ENCODE measurements around the gene SCFD2. TPM values are rescaled to one million over a fixed set of nuclear protein-coding genes. Genes with fewer than 3 reads are reported as not detected.

Gene SCFD2
- total RNA-seq, 2 donors from 2014 or later = 19.3 to 26.7 TPM

DNA sequence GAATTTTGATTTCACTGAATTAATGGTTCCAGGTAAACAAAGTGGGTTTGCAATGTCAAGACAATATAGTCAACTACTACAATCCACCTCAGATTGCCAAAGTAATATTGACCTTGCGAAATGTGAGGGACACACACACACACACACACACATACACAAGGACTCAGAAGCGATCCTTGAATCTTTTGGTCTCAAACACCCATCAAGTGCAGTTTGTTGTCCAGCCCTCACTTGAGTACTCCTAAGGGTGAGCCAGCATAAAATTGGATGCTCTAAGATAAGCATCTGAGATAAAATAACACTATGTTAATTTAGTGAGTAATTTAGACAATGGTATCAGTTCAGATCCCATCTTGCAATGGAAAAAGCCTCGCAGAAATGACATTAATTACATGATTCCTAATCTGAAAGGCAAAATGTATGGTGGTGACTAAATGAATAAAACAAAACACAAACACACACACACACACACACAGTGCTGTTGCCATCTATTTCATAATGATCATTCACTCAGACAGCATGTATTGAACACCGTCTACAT is 401.2 kb downstream of the SCFD2 start:
- DNase-seq = no peak
- ATAC-seq = no peak
- no peak overlapping the region for H3K4me3 Mint-ChIP-seq
- peaks cover 2% of the 10 kb centered on the region for H3K36me3 Mint-ChIP-seq (ENCODE audit: low read depth)
- no peaks in the 10 kb centered on the region for H3K4me1 Mint-ChIP-seq
- no peak overlapping the region for H3K27ac Mint-ChIP-seq
- no peaks in the 10 kb centered on the region for H3K27me3 Mint-ChIP-seq
- no peaks in the 10 kb centered on the region for H3K9me3 ChIP-seq (ENCODE audit: control insufficient read depth, low read length, poor library complexity, severe bottlenecking)

DNA sequence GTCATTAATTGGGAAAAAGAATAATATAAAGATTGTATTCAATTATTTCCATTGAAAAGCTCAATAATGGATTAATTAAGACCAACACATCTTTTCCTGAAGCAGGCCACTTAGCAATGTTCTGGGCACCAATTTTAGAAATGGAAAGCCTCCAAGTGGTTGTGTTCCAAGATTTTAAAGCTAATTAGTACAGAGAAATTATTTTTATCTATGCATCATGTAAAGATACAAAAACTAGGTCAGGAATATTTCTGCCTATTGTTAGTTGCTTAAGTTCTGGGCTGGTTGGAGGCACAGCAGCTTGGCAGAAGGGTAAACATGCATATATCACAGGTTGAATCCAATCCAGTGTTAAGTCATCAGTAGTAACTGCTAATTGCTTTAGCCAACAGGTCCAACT is 401.9 kb downstream of the SCFD2 start:
- H3K4me3 Mint-ChIP-seq = no peak overlapping the region
- H3K9me3 ChIP-seq (ENCODE audit: control insufficient read depth, low read length, poor library complexity, severe bottlenecking) = no peaks in the 10 kb centered on the region
- H3K27ac Mint-ChIP-seq = no peak overlapping the region
- no peak for ATAC-seq
- no peak for DNase-seq
- H3K27me3 Mint-ChIP-seq = no peaks in the 10 kb centered on the region
- no peaks in the 10 kb centered on the region for H3K4me1 Mint-ChIP-seq
- peaks cover 2% of the 10 kb centered on the region for H3K36me3 Mint-ChIP-seq (ENCODE audit: low read depth)

DNA sequence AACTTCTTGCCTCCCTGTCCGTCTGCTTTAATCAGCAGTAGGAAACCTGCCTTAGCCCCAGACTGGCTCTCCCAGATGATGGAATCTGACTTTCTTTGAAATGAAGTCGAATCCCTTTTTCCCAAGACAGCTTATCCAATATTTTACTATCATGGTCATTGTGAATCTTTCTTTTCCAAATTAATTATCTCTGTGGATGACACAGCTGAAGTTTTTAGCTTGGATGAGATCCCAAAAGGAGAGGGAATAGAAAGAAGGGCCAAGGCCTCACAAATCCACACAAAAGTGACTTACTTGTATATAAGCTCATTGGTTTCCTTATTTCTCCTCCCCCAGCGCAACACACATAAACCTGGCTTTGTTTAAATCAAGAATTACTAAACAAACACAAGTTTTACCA is 403.1 kb downstream of the SCFD2 start:
- H3K4me3 Mint-ChIP-seq = no peak overlapping the region
- no peaks in the 10 kb centered on the region for H3K4me1 Mint-ChIP-seq
- H3K27ac Mint-ChIP-seq = no peak overlapping the region
- no peaks in the 10 kb centered on the region for H3K36me3 Mint-ChIP-seq (ENCODE audit: low read depth)
- H3K9me3 ChIP-seq (ENCODE audit: control insufficient read depth, low read length, poor library complexity, severe bottlenecking) = no peaks in the 10 kb centered on the region
- H3K27me3 Mint-ChIP-seq = no peaks in the 10 kb centered on the region
- ATAC-seq (no peak), DNase-seq (no peak)

DNA sequence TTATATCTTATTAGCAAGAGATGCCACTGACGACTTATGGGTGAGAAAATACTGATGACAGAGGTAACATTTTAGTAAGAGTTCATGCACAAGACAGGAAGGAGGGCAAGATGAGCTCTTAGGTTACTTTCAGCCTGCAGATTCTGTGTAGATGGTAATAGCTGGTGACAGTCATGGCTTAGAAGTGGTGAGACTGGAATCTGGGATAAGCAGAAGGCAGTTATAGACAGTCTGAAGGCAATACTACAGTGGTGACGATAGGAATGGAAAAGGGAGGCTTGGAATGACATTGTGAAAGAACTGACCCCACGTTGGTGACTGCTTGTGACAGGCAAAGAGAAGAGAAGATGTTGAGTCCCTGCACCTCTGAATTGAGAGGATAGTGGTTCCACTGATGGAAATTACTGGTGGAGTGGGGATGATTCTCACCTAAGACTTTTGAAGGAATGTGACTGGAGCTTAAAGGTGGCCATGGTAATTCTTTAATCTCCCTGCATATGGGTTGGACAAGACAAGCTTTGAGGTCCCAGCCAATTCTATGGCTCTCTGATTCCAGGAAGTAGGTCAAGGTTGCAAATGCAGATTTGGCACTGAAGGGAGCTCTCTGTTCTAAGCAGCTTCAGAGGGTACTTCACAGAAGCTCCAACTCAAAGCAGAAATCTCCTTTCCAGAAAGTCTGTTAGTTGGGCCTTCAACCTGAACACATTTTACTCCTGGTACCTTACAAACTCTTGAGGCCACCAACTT is 404.0 kb downstream of the SCFD2 start:
- H3K27ac Mint-ChIP-seq = no peak overlapping the region
- ATAC-seq (no peak), DNase-seq (no peak)
- no peak overlapping the region for H3K4me3 Mint-ChIP-seq
- H3K27me3 Mint-ChIP-seq = no peaks in the 10 kb centered on the region
- no peaks in the 10 kb centered on the region for H3K36me3 Mint-ChIP-seq (ENCODE audit: low read depth)
- no peaks in the 10 kb centered on the region for H3K9me3 ChIP-seq (ENCODE audit: control insufficient read depth, low read length, poor library complexity, severe bottlenecking)
- no peaks in the 10 kb centered on the region for H3K4me1 Mint-ChIP-seq

DNA sequence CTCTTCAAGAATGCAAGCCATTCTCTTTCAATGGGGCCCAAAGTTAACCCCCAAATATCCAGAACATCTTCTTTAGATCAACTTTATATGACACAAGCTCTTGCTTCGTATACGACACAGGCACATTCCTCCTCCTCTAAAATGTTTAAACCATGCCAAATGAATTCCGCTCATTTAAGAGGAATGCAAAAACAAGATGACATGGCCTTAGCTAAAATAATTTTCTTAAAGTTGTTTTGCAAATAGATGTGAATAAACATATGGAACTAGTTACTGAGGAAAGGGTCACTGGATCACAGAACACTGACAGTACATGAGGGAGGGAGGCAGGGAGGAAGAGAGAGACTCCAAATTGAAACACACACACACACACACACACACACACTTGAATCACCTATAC is 406.3 kb downstream of the SCFD2 start:
- H3K9me3 ChIP-seq (ENCODE audit: control insufficient read depth, low read length, poor library complexity, severe bottlenecking) = no peaks in the 10 kb centered on the region
- H3K36me3 Mint-ChIP-seq (ENCODE audit: low read depth) = no peaks in the 10 kb centered on the region
- no peak for ATAC-seq
- no peaks in the 10 kb centered on the region for H3K4me1 Mint-ChIP-seq
- no peak overlapping the region for H3K27ac Mint-ChIP-seq
- no peak for DNase-seq
- no peaks in the 10 kb centered on the region for H3K27me3 Mint-ChIP-seq
- no peak overlapping the region for H3K4me3 Mint-ChIP-seq

DNA sequence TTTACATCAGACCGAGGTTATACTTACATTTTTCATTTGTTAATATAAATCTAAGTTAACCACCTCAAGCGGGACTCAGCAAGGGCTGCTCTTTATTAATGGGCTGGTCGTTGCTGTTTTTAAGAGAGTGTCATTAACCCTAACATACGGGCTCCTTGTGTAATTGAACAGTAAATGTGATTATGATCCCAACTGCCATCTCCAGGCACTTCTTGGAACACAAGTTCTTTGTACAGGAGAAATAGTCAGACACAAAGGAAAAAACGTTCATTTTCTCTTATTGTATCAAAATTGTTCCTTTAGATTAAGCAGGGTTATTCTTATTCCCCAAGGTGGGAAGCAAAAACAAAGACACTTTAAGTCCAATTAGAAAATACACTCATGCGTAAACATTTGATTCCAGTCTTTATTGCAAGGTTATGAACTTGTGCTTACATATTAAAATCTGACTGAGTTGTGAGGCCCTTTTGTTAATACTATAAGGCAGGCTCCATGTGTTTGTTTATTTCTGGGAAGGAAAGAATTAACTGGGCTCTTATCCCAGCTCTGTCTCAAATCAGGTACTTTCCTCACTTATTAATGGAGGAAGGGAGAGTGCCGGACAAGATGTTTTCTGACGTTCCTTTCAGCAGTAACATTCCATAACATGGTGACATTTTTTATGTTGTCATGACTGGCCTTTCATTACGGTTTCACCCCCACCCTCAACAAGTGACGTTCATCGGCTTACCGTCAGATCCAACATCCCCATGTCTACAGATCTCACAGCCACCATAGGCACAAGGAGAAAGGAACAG is 407.8 kb downstream of the SCFD2 start:
- no peaks in the 10 kb centered on the region for H3K9me3 ChIP-seq (ENCODE audit: control insufficient read depth, low read length, poor library complexity, severe bottlenecking)
- H3K36me3 Mint-ChIP-seq (ENCODE audit: low read depth) = no peaks in the 10 kb centered on the region
- H3K4me3 Mint-ChIP-seq = no peak overlapping the region
- H3K27ac Mint-ChIP-seq = no peak overlapping the region
- H3K4me1 Mint-ChIP-seq = no peaks in the 10 kb centered on the region
- H3K27me3 Mint-ChIP-seq = no peaks in the 10 kb centered on the region
- ATAC-seq (no peak), DNase-seq (no peak)

DNA sequence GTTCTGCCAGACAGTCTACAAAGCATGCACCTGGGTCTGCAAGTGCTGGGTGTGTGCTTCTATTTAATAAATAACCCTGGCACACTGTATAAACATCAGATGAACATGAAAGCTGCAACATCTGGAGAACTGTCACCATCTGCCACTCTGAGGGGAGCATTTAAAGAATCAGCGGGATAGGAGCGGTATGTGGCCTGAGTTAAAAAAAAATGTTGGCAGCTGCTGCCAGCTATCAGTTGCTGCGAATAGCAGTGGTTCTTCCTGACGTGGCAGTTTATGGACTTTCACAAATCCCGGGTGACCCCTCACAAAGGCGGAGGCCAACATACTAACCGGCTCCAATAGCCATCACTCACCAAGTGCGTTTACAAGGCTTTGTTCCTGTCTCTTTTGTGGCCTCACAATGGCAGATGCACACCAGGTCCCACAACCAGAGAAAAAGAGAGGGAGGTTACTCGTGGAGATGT is 408.6 kb downstream of the SCFD2 start:
- Mint-ChIP-seq H3K36me3 (ENCODE audit: low read depth) (no peaks in the 10 kb centered on the region), H3K4me3 (no peak overlapping the region), H3K27ac (no peak overlapping the region), H3K27me3 (no peaks in the 10 kb centered on the region), H3K4me1 (no peaks in the 10 kb centered on the region)
- DNase-seq (no peak), ATAC-seq (no peak)
- no peaks in the 10 kb centered on the region for H3K9me3 ChIP-seq (ENCODE audit: control insufficient read depth, low read length, poor library complexity, severe bottlenecking)

DNA sequence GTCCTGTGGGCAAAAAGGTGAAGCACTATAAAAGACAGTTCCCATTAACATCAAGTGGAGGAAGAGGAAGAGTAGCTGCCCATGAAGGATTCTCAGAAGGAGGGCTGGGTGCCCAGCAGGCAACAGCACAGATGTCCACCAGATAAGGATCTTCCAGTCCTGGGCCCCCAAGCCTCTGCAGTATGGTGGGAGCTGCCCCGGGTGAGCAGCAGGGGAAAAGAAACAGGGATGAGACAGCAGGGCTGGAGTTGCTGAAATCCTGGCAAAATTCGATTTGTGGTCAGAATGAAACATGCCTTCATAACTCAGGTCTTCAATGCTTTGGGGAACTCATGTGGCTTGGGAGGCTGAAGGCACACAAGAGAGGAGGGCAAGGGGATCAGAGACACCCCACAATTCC is 409.2 kb downstream of the SCFD2 start:
- Mint-ChIP-seq H3K27me3 (no peaks in the 10 kb centered on the region), H3K27ac (no peak overlapping the region), H3K4me1 (no peaks in the 10 kb centered on the region), H3K4me3 (no peak overlapping the region), H3K36me3 (ENCODE audit: low read depth) (no peaks in the 10 kb centered on the region)
- ATAC-seq (no peak), DNase-seq (no peak)
- H3K9me3 ChIP-seq (ENCODE audit: control insufficient read depth, low read length, poor library complexity, severe bottlenecking) = no peaks in the 10 kb centered on the region

DNA sequence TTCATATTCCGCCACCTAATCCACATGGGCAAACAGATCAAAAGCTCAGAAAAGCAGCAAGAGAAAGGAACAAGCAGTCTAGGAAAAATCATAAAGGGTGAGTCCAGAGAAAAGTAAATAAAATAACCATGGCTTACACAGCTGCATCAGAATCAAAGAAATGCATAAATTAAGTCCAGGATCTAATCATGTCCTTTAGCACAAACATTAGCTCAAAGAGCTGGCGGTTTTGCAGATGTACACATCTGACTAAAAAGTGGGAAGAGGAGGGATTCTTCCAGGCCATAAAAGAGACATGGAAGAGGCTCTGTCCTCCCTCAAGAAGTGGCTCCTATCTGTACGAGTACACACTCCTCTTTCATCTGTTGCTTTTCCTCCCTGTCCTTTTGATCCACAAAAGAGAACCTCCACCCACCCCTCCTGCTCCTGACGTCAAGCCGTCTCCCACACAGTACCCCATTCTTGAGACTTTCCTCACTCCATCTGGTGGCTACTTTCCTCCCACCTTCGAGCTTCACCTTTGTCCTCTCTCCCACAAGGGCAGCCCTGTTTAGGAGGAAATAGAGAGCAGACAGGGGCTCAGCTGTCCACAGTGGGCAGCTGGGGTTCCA is 411.2 kb downstream of the SCFD2 start:
- no peaks in the 10 kb centered on the region for H3K4me1 Mint-ChIP-seq
- H3K36me3 Mint-ChIP-seq (ENCODE audit: low read depth) = no peaks in the 10 kb centered on the region
- no peaks in the 10 kb centered on the region for H3K27me3 Mint-ChIP-seq
- no peak overlapping the region for H3K27ac Mint-ChIP-seq
- no peak for ATAC-seq
- no peaks in the 10 kb centered on the region for H3K9me3 ChIP-seq (ENCODE audit: control insufficient read depth, low read length, poor library complexity, severe bottlenecking)
- DNase-seq = no peak
- H3K4me3 Mint-ChIP-seq = no peak overlapping the region

DNA sequence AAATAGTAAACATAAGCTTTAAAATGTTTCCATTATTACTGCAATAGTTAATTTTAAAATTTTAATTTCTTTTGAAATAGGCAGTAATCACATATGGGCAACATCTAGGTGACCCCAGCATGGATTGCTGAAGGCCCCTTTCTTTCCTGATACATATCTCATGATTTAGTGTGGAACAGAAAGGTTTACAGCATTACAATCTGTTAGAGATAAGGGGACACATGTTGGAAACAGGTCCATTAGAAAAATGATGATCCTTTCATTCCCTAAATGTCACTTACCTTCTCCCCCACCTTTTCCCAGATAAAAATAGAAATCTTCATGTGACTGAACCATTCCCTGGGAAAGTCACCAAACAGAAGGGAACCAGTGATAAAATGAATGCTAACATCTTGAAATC is 413.3 kb downstream of the SCFD2 start:
- no peak for ATAC-seq
- H3K4me1 Mint-ChIP-seq = no peaks in the 10 kb centered on the region
- H3K27ac Mint-ChIP-seq = no peak overlapping the region
- no peaks in the 10 kb centered on the region for H3K36me3 Mint-ChIP-seq (ENCODE audit: low read depth)
- no peaks in the 10 kb centered on the region for H3K9me3 ChIP-seq (ENCODE audit: control insufficient read depth, low read length, poor library complexity, severe bottlenecking)
- no peak for DNase-seq
- H3K27me3 Mint-ChIP-seq = no peaks in the 10 kb centered on the region
- no peak overlapping the region for H3K4me3 Mint-ChIP-seq

DNA sequence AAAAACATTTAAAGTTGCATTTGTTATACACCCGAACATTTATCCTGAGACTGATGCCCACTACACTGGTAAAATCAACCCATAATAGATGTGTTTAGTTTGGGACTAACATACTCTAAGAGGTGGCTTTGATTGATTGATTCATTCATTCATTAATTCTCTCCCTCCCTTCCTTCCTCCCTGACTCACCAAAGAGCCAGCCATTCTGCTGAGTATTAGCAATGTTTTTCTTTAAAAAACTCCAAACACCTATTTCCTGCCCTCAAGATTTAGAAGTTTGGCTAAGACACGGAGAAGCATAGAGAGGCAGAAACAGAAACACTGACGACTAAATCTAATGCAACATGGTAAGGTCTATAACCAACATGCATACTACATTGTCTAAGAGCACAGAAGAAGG is 414.8 kb downstream of the SCFD2 start:
- H3K4me3 Mint-ChIP-seq = no peak overlapping the region
- H3K36me3 Mint-ChIP-seq (ENCODE audit: low read depth) = no peaks in the 10 kb centered on the region
- no peaks in the 10 kb centered on the region for H3K4me1 Mint-ChIP-seq
- ATAC-seq (no peak), DNase-seq (no peak)
- H3K27ac Mint-ChIP-seq = no peak overlapping the region
- no peaks in the 10 kb centered on the region for H3K9me3 ChIP-seq (ENCODE audit: control insufficient read depth, low read length, poor library complexity, severe bottlenecking)
- H3K27me3 Mint-ChIP-seq = no peaks in the 10 kb centered on the region

DNA sequence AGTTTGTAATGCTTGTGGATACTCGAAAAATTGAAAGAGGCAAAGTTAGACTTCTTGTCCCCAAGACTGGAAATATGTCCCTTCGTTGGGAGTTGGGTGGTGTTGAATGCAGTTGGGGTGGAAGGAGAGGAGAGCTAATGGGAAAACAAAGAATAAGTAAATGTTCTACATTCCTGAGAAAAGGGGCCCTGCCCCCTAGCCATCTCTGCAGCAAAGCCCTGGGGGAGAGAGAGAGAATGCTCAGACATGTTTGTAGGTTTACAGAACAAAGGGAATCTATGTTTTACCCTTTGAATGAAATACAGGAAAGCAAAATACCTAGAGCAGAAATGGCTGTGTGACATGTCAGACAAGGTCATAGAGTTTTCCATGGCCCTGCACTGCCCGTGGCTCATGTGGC is 415.6 kb downstream of the SCFD2 start:
- Mint-ChIP-seq H3K4me3 (no peak overlapping the region), H3K36me3 (ENCODE audit: low read depth) (no peaks in the 10 kb centered on the region), H3K27me3 (no peaks in the 10 kb centered on the region), H3K4me1 (no peaks in the 10 kb centered on the region), H3K27ac (no peak overlapping the region)
- DNase-seq = no peak
- no peaks in the 10 kb centered on the region for H3K9me3 ChIP-seq (ENCODE audit: control insufficient read depth, low read length, poor library complexity, severe bottlenecking)
- ATAC-seq = no peak

DNA sequence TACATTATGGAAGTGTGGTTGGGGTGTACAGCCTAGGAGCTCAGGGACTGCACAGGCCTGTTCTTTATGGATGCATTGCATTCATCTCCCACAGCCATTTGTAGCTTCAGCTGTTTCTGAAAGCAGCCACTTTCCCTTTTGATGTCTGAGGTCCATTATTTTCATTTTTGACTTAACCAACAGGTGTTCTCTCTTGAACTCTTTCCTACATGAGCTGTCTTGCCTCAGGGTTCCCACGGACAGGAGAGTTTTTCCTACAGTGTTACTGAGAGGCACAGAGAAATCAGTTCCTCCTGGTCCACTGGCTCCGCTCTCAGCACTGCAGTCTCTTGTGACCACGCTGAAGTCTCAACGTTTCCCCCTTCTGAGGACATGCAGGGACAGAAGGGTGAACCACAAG is 416.5 kb downstream of the SCFD2 start:
- ATAC-seq = no peak
- H3K9me3 ChIP-seq (ENCODE audit: control insufficient read depth, low read length, poor library complexity, severe bottlenecking) = no peaks in the 10 kb centered on the region
- Mint-ChIP-seq H3K4me1 (no peaks in the 10 kb centered on the region), H3K27me3 (no peaks in the 10 kb centered on the region), H3K27ac (no peak overlapping the region), H3K36me3 (ENCODE audit: low read depth) (no peaks in the 10 kb centered on the region), H3K4me3 (no peak overlapping the region)
- DNase-seq = no peak

Measured in T-helper 17 cell (primary cell).